IMR-90 (cell line): ENCODE measurements around the gene IFIH1. TPM values are rescaled to one million over a fixed set of nuclear protein-coding genes. Genes with fewer than 3 reads are reported as not detected.
A peak's percentile ranks its signal among the peaks of the same experiment; 100 is the strongest.

Source experiments
- ATAC-seq: fragments of 200-7000 bp; cut with Tn5 transposase; 2 replicates; pipeline ENCODE4 v1.9.1; 2020; ENCODE audit warnings: low read depth, mild to moderate bottlenecking, moderate library complexity
- BruUV-seq: library from RNA; stranded (reverse); fragments of 400-500 nt; replicated peaks from 2 replicates; lab custom pipeline; 2021; lab: Mats Ljungman, UMichigan
- CTCF ChIA-PET: fragments of 300-600 bp; formaldehyde crosslinking; extraction: SDS; loops from one replicate; lab custom pipeline; 2021; ENCODE audit warnings: antibody characterized with exemption; lab: Yijun Ruan, JAX
- POLR2A ChIA-PET: fragments of 300-600 bp; sonication (Branson Sonifier 250); formaldehyde crosslinking; loops from one replicate; lab custom pipeline; 2022; ENCODE audit warnings: antibody characterized with exemption; ENCODE audit not compliant: unreplicated experiment; lab: Charles Lee
- DNase-seq: peaks from one replicate; pipeline ENCODE4 v3.0.0; 2013
- H2AFZ ChIP-seq: replicated peaks from 2 replicates; pipeline ENCODE3; 2013; ENCODE audit warnings: low read length, mild to moderate bottlenecking; ENCODE audit not compliant: poor library complexity
- H2AK5ac ChIP-seq: 2 replicates; pipeline ENCODE4 v1.6.1; 2013; ENCODE audit warnings: low read depth, low read length, inconsistent platforms
- H2AK9ac ChIP-seq: replicated peaks from 2 replicates; pipeline ENCODE3; 2013; ENCODE audit warnings: mild to moderate bottlenecking, low read depth, low read length, moderate library complexity; ENCODE audit not compliant: poor library complexity
- H2BK120ac ChIP-seq: 2 replicates; pipeline ENCODE4 v1.6.1; 2013; ENCODE audit warnings: low read depth, low read length, inconsistent platforms
- H2BK15ac ChIP-seq: 3 replicates; pipeline ENCODE4 v1.6.1; 2013; ENCODE audit warnings: low read depth, low read length, inconsistent platforms
- H2BK20ac ChIP-seq: 2 replicates; pipeline ENCODE4 v1.6.1; 2013; ENCODE audit warnings: low read depth, mild to moderate bottlenecking, inconsistent platforms, low read length, moderate library complexity
- H2BK5ac ChIP-seq: 2 replicates; pipeline ENCODE4 v1.6.1; 2013; ENCODE audit warnings: mild to moderate bottlenecking, low read depth, low read length, inconsistent platforms; ENCODE audit not compliant: poor library complexity, severe bottlenecking
- H3K14ac ChIP-seq: replicated peaks from 2 replicates; pipeline ENCODE4 v1.6.1; 2013; ENCODE audit warnings: low read depth, low read length, inconsistent platforms
- H3K18ac ChIP-seq: 2 replicates; pipeline ENCODE4 v1.6.1; 2013; ENCODE audit warnings: low read depth, low read length, control low read depth
- H3K23ac ChIP-seq: 2 replicates; pipeline ENCODE4 v1.6.1; 2013; ENCODE audit warnings: low read depth, low read length, inconsistent platforms
- H3K27ac ChIP-seq: 2 replicates; pipeline ENCODE4 v1.5.1; 2013; ENCODE audit warnings: mild to moderate bottlenecking, control low read depth, low read length; ENCODE audit not compliant: insufficient read depth
- H3K27me3 ChIP-seq: 2 replicates; pipeline ENCODE4 v1.6.1; 2013; ENCODE audit warnings: low read length; ENCODE audit not compliant: control insufficient read depth, insufficient read depth
- H3K36me3 ChIP-seq: 2 replicates; pipeline ENCODE4 v1.6.1; 2013; ENCODE audit warnings: low read length, mixed read lengths; ENCODE audit not compliant: control insufficient read depth, insufficient read depth
- H3K4ac ChIP-seq: 2 replicates; pipeline ENCODE4 v1.6.1; 2013; ENCODE audit warnings: low read depth, low read length, inconsistent platforms
- H3K4me1 ChIP-seq: 2 replicates; pipeline ENCODE4 v1.6.1; 2013; ENCODE audit warnings: low read length, mixed read lengths; ENCODE audit not compliant: control insufficient read depth, insufficient read depth
- H3K4me2 ChIP-seq: 2 replicates; pipeline ENCODE4 v1.6.1; 2013; ENCODE audit warnings: low read depth, mild to moderate bottlenecking, control low read depth, low read length, moderate library complexity
- H3K4me3 ChIP-seq: 2 replicates; pipeline ENCODE4 v1.5.1; 2013; ENCODE audit warnings: low read depth, mild to moderate bottlenecking, control low read depth, low read length, moderate library complexity; ENCODE audit not compliant: insufficient read depth
- H3K56ac ChIP-seq: 2 replicates; pipeline ENCODE4 v1.6.1; 2013; ENCODE audit warnings: low read length, inconsistent platforms; ENCODE audit not compliant: insufficient read depth; ENCODE audit errors: extremely low read depth
- H3K79me1 ChIP-seq, 2 experiments: 2 replicates each; pipeline ENCODE4 v1.6.1; 2013; ENCODE audit warnings: low read length in 2 of 2, inconsistent platforms in 1 of 2, low read depth in 1 of 2
- H3K9ac ChIP-seq: 2 replicates; pipeline ENCODE4 v1.6.1; 2013; ENCODE audit warnings: low read depth, low read length, control low read depth
- H3K9me1 ChIP-seq: 2 replicates; pipeline ENCODE4 v1.6.1; 2013; ENCODE audit warnings: low read length, inconsistent platforms; ENCODE audit not compliant: insufficient read depth
- H3K9me3 ChIP-seq: 2 replicates; pipeline ENCODE4 v1.6.1; 2013; ENCODE audit warnings: low read length; ENCODE audit not compliant: control insufficient read depth, insufficient read depth
- H4K20me1 ChIP-seq: 2 replicates; pipeline ENCODE4 v1.6.1; 2013; ENCODE audit warnings: low read length, inconsistent platforms; ENCODE audit not compliant: insufficient read depth
- H4K5ac ChIP-seq: 2 replicates; pipeline ENCODE4 v1.6.1; 2013; ENCODE audit warnings: mild to moderate bottlenecking, low read depth, low read length, control low read depth
- H4K8ac ChIP-seq, 2 experiments: 2 replicates each; pipeline ENCODE4 v1.6.1; 2013; ENCODE audit warnings: low read depth in 2 of 2, low read length in 2 of 2, control low read depth in 1 of 2, inconsistent platforms in 1 of 2
- H4K91ac ChIP-seq: 2 replicates; pipeline ENCODE4 v1.6.1; 2013; ENCODE audit warnings: low read depth, low read length, inconsistent platforms; ENCODE audit not compliant: insufficient read depth
- BHLHE40 ChIP-seq: fragments of 150-350 bp; IDR thresholded peaks from 2 replicates; pipeline ENCODE4 v1.6.1; 2016; ENCODE audit warnings: mild to moderate bottlenecking, low read depth, low read length
- CEBPB ChIP-seq: IDR thresholded peaks from 2 replicates; pipeline ENCODE4 v1.6.1; 2012; ENCODE audit warnings: low read depth, low read length, improper control_type of control experiment
- CHD1 ChIP-seq: IDR thresholded peaks from 2 replicates; pipeline ENCODE4 v1.6.1; 2012; ENCODE audit warnings: low read depth, low read length, improper control_type of control experiment
- ELK1 ChIP-seq: fragments of 150-350 bp; IDR thresholded peaks from 2 replicates; pipeline ENCODE4 v1.6.1; 2016; ENCODE audit warnings: low read depth, mild to moderate bottlenecking, low read length, moderate library complexity, borderline replicate concordance
- FOS ChIP-seq: fragments of 150-350 bp; IDR thresholded peaks from 2 replicates; pipeline ENCODE4 v1.6.1; 2016; ENCODE audit warnings: low read depth, low read length
- MAFK ChIP-seq: IDR thresholded peaks from 2 replicates; pipeline ENCODE4 v1.6.1; 2012; ENCODE audit warnings: low read depth, low read length, improper control_type of control experiment
- MXI1 ChIP-seq: IDR thresholded peaks from 2 replicates; pipeline ENCODE4 v1.6.1; 2012; ENCODE audit warnings: low read depth, mild to moderate bottlenecking, low read length, moderate library complexity, borderline replicate concordance
- RAD21 ChIP-seq: IDR thresholded peaks from 2 replicates; pipeline ENCODE4 v1.6.1; 2012; ENCODE audit warnings: low read length, improper control_type of control experiment
- RCOR1 ChIP-seq: IDR thresholded peaks from 2 replicates; pipeline ENCODE4 v1.6.1; 2012; ENCODE audit warnings: mild to moderate bottlenecking, low read length, improper control_type of control experiment; ENCODE audit not compliant: insufficient replicate concordance
- RFX5 ChIP-seq: IDR thresholded peaks from 2 replicates; pipeline ENCODE4 v1.8.0; 2012; ENCODE audit warnings: low read depth, mild to moderate bottlenecking, low read length, moderate library complexity
- SMC3 ChIP-seq: fragments of 150-350 bp; IDR thresholded peaks from 2 replicates; pipeline ENCODE4 v1.6.1; 2016; ENCODE audit warnings: low read depth, mild to moderate bottlenecking, antibody characterized with exemption, low read length, moderate library complexity
- USF2 ChIP-seq: fragments of 150-350 bp; IDR thresholded peaks from 2 replicates; pipeline ENCODE4 v1.6.1; 2017; ENCODE audit warnings: mild to moderate bottlenecking, antibody characterized with exemption, low read length, low read depth
- WGBS, 2 experiments: methylation state at CpG; one replicate each; pipeline versions ENCODE4 v1.1.5 to v1.1.7; 2013; ENCODE audit warnings: missing lambda C conversion rate in 2 of 2; ENCODE audit not compliant: insufficient read length in 1 of 2; ENCODE audit errors: extremely low coverage in 2 of 2; 5-methylcytosine and 5-hydroxymethylcytosine counted together
- dilution Hi-C: fragments of 300-500 bp; cut with HindIII; formaldehyde crosslinking; loops from one replicate; pipeline ENCODE4 v1.14.3; 2018; ENCODE audit warnings: low sequenced_read_pairs; ENCODE audit not compliant: unreplicated experiment
- in situ Hi-C: fragments of 300-500 bp; cut with MboI; formaldehyde crosslinking; loops from 3 replicates; pipeline ENCODE4 v1.14.3; 2019; ENCODE audit warnings: low sequenced_read_pairs, inconsistent platforms, mixed read lengths
- intact Hi-C: fragments of 100-400 bp; cut with micrococcal nuclease; formaldehyde crosslinking; loops from 2 replicates; pipeline ENCODE4 v1.10.0; 2022
- polyA plus RNA-seq, 3 experiments: library from polyadenylated mRNA; depleted of rRNA; stranded (reverse); fragments of >200 nt; gene quantifications; 2 replicates each; pipeline ENCODE4 v1.2.3, GENCODE V29; 2012; ENCODE audit warnings: low replicate concordance in 1 of 3
- total RNA-seq: library from RNA; depleted of rRNA; stranded (reverse); fragments of >200 nt; gene quantifications from 2 replicates; pipeline ENCODE4 v1.2.3, GENCODE V29; 2012
- TF ChIP-seq, protein P1 (sequence below): conservative IDR thresholded peaks from 2 replicates; pipeline ENCODE4 v1.5.1; 2012; ENCODE audit warnings: mild to moderate bottlenecking, low read depth, low read length, improper control_type of control experiment

IFIH1 gene
- total and polyA plus RNA-seq, 2 of the 4 experiments (the other 2 are of a cell fraction) = 1.3 to 1.4 TPM

- dilution Hi-C loops = no loop called here
- H3K27ac ChIP-seq = no peak overlapping the region
- H3K14ac ChIP-seq = no peak overlapping the region
- H4K91ac ChIP-seq = no peak overlapping the region
- no peaks in the 10 kb centered on the region; the same call in 1 of the 2 replicates for H4K20me1 ChIP-seq
- in situ Hi-C loops = no loop called here
- H3K18ac ChIP-seq = no peak overlapping the region
- CTCF ChIA-PET = no interaction called here
- ATAC-seq (no peak), DNase-seq (peak; percentile 0)
- no peaks in the 10 kb centered on the region for H3K4me1 ChIP-seq
- H3K4me3 ChIP-seq = no peak overlapping the region
- H3K56ac ChIP-seq = no peak overlapping the region
- H4K8ac ChIP-seq = no peak overlapping the region
- no peaks in the 10 kb centered on the region for H3K9me3 ChIP-seq
- H3K79me1 ChIP-seq = no peaks in the 10 kb centered on the region
- intact Hi-C loops = no loop called here
- H3K4ac ChIP-seq = no peak overlapping the region
- no peak overlapping the region for H2AK9ac ChIP-seq
- H2AFZ ChIP-seq = no peak overlapping the region
- H3K27me3 ChIP-seq = no peaks in the 10 kb centered on the region
- H2BK5ac ChIP-seq = no peak overlapping the region
- H2BK120ac ChIP-seq = no peak overlapping the region
- no TSS peak for BruUV-seq
- H2BK20ac ChIP-seq = no peak overlapping the region
- no peak overlapping the region for H3K23ac ChIP-seq
- no peak overlapping the region for H4K5ac ChIP-seq
- H2BK15ac ChIP-seq = no peak overlapping the region
- no peak overlapping the region for H3K4me2 ChIP-seq
- POLR2A ChIA-PET = no interaction called here
- TF ChIP-seq ELK1 (no peak), RAD21 (no peak), CEBPB (no peak), USF2 (no peak), MAFK (no peak), MXI1 (no peak), CHD1 (no peak), BHLHE40 (no peak), SMC3 (no peak), RCOR1 (no peak), RFX5 (no peak), FOS (no peak)
- TF ChIP-seq, protein P1, sequence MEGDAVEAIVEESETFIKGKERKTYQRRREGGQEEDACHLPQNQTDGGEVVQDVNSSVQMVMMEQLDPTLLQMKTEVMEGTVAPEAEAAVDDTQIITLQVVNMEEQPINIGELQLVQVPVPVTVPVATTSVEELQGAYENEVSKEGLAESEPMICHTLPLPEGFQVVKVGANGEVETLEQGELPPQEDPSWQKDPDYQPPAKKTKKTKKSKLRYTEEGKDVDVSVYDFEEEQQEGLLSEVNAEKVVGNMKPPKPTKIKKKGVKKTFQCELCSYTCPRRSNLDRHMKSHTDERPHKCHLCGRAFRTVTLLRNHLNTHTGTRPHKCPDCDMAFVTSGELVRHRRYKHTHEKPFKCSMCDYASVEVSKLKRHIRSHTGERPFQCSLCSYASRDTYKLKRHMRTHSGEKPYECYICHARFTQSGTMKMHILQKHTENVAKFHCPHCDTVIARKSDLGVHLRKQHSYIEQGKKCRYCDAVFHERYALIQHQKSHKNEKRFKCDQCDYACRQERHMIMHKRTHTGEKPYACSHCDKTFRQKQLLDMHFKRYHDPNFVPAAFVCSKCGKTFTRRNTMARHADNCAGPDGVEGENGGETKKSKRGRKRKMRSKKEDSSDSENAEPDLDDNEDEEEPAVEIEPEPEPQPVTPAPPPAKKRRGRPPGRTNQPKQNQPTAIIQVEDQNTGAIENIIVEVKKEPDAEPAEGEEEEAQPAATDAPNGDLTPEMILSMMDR = no peak
- no peaks in the 10 kb centered on the region for H3K36me3 ChIP-seq
- H2AK5ac ChIP-seq = no peak overlapping the region
- H3K9me1 ChIP-seq = no peaks in the 10 kb centered on the region
- no peak overlapping the region for H3K9ac ChIP-seq
- WGBS, 2 experiments = no CpG with 5 or more reads among the region's 2 CpGs
Observed at GRCh38 chr2:162365392-162365791, 46.9 kb upstream of the IFIH1 start.
